HL-60/S4 treated with retinoic acid at 250 ng/mL for 4 days and 3 days (cell line): ENCODE data around the gene ACTN2.

Experiments used
- in situ Hi-C: fragments of 300-500 bp; cut with MboI; formaldehyde crosslinking; loops from 2 replicates; pipeline ENCODE4 v1.7.0; 2022; ENCODE audit warnings: low sequenced_read_pairs

ACTN2 gene

DNA sequence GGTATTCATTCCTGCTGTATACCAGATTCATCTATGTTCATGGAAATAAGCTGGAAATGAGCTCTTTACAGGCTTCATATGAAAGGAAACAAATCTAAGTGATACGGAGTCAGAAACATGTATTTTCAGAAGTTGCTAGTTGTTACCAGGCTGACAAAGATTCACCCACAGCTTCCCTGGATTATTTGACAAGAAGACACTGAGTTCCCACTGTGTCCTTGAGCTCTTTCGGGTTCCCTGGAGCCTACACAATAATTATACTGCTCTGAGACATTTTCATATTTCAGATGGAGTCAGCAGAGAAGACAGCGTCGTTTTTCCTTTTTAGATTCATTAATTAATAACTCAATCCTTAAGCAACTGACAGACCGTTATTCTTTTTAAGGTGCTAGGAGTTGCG is 79.5 kb downstream of the ACTN2 start:
- in situ Hi-C loops = no loop called here

DNA sequence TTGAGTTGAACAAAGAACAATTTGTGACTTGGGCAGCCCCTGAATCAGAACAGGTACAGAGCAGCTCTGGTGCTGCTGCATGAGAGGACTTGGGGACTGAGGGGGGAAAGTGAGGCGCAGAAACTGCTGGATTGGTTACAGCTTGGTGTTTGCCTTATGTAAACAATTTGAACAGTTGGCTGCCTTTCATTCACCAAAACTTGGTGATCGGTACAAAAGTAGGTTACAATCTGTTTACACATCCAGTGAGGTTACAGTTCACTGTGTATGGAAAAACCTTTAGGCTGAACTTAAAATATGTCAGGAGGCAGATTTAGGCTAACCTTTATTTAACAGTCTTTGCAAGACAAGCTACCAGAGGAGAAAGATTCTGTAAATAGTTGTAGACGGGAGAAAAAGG is 80.2 kb downstream of the ACTN2 start:
- in situ Hi-C loops = no loop called here

DNA sequence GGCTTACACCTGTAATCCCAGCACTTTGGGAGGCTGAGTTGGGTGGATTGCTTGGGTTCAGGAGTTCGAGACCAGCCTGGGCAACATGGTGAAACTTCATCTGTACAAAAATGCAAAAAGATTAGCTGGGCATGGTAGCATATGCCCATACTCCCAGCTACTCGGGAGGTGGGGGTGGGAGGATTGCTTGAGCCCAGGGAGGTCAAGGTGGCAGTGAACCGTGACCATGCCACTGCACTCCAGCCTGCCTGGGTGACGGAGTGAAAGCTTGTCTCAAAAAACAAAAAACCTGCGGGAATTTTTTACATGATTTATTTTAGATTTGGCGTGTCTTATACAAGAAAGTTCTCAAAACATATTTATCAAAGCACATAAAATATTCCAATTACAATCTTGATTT is 81.0 kb downstream of the ACTN2 start:
- in situ Hi-C loops = no loop called here

DNA sequence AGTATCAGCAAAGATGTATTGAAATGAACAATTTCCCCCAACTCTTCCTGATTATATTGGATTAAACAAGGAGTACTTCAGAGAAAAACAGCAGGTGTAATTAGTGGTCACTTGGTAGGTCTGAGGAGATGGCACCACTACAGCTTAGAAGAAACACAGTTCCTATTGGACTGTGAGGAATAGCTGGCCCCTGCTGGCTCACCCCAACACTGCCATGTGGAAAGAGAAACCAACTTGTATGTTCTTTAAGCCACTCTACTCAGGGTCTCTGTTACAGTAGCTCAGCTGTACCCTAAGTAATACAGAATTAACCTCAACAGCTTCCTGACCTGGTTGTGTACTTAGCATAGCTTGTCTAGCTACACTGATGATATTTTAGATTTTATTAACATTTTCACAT is 82.3 kb downstream of the ACTN2 start:
- in situ Hi-C loops = no loop called here

DNA sequence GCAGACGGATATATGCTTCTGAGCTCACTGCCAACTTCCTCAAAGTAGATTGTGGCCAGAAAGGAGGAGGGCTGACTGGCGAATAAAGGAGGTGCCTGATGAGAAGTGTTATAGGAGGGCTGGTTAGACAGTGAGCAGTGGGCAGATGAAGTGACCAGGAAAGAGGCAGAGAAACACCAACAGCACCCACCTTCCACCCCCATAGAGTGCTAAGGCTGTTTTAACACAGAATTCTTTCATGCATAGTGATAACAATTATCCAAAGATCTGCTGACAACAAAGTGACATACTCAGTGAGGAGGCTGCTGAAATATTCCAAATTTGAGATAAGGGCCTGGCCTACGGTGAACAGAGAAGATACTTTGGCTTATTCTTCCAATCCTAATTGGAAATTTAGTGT is 87.6 kb downstream of the ACTN2 start:
- in situ Hi-C loops = no loop called here

DNA sequence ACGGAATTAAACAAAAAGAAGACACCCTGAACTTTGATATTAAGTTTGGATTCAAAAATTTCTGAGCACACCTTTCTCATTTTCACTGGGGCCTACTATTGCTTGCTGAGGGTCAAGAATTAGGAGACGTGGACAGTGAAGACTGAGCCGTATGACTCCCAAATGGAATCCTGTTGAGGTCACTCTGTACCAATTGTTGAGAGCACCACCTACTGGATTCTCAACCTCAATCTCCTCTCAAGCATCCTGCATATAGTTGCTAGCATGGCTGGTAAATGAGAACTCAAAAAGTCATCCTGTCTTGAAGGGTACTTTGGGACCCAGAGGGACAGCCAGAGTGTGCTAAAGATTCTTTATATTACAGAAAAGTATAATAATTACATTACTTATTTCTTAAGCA is 88.6 kb downstream of the ACTN2 start:
- in situ Hi-C loops = no loop called here

DNA sequence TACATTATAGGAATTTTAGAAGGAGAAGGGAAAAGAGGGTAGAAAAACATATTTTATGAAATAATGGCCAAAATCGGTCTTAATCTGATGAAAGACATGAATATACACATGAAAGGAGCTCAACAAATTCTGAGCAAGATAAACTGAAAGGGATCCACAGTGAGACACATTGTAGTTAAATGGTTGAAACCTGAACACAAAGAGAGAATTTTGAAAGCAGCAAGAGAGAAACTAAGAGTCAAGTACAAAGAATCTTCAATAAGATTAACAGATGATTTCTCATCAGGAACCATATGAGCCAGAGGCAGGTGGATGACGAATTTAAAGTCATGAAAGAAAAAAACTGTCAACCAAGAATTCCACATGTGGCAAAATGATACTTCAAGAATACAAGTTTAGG is 93.0 kb downstream of the ACTN2 start:
- in situ Hi-C loops = no loop called here

DNA sequence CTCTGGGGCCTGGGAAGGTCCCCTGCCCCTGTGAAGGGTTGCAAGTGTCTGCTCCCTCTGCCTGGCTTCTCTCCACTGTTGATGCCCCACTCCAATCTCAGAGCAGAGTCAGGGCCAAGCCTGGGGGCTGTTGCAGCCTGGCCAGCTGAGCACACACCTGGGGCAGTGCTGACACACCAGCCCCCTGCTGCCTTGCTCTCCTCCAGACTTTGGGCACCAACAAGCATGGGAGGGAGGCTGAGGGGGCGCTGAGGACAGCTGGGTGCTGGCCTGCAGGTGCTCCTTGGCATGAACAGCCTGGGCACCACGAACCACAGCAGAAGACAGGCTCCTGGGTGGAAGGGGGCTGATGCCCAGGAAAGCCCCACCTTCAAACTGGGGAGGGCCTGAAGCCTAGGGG is 99.2 kb downstream of the ACTN2 start:
- in situ Hi-C loops = no loop called here

DNA sequence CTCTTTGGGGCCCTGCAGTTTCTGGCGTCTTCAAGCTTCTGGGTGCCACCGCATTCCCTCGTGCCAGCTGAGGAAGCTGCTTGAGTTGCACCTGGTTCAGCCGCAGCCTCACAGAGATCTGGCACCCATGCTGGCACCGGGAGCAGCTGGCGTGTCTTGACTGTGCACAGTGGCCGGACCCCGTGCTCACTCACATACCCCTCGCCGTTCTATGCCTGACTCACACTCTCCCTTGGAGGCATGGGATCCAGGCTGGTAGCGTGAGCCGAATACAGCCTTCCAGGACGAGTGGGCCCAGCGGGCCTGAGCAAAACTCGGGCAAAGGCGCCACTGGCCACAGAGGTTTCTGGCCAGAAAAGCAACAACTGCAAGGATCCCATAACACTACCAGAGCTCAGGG is 100.2 kb downstream of the ACTN2 start:
- in situ Hi-C loops = no loop called here

DNA sequence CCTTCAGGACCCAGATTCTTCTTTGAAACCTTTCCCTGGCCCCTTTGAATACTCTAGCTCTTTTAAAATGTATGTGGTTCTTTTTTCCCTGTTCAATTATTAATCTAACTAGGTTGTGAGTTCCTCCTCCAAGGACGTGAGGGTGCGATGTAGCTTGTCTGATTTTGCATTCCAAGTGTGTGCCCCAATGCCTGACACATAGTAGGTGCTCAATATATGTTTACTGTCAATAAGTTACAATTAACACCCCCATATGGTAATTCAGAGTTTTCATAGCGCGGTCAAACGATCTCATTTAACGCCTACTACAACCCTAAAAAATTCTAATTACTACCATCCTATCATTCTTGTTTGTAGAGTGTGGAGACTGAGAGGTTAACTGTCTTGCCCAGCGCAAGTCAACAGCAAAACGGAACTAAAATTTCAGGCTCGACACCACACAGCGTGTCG is 108.3 kb downstream of the ACTN2 start:
- in situ Hi-C loops = no loop called here

DNA sequence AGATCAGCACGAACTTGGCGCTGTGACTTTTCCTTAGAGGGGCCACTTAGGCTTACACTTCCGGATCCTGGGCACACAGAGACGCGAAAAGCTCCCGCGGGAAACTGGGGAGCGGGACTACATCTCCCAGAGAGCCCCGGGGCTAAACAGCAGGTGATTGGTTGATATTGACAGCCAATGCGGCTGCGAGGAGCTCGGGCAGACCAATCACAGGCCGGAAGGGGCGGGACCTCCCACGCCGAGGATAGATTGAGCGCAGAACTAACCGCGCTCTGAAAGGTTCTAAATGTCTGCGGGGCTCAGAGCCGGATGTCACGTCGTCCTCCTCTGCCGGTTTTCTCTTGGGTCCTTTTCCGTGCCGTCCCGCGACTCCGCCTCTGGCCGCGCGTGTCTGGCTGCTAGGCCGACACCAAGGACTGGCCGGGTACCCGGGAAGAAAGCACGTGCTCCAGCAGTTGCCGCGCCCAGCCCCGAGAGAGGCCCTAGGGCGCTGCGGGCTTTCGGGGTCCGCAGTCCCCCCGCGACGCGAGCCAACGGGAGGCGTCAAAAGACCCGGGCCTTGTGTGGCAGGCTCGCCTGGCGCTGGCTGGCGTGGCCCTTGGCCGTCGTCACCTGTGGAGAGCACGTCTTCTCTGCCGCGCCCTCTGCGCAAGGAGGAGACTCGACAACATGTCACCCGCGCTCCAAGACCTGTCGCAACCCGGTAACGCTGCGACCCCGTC is 108.9 kb downstream of the ACTN2 start, which contains the start of gene MTR:
TSS of gene MTR (plus strand) at position 258 of the 722 bp plus-strand sequence. CDS start at position 670, 412 bp downstream.
- in situ Hi-C loops = no loop called here

DNA sequence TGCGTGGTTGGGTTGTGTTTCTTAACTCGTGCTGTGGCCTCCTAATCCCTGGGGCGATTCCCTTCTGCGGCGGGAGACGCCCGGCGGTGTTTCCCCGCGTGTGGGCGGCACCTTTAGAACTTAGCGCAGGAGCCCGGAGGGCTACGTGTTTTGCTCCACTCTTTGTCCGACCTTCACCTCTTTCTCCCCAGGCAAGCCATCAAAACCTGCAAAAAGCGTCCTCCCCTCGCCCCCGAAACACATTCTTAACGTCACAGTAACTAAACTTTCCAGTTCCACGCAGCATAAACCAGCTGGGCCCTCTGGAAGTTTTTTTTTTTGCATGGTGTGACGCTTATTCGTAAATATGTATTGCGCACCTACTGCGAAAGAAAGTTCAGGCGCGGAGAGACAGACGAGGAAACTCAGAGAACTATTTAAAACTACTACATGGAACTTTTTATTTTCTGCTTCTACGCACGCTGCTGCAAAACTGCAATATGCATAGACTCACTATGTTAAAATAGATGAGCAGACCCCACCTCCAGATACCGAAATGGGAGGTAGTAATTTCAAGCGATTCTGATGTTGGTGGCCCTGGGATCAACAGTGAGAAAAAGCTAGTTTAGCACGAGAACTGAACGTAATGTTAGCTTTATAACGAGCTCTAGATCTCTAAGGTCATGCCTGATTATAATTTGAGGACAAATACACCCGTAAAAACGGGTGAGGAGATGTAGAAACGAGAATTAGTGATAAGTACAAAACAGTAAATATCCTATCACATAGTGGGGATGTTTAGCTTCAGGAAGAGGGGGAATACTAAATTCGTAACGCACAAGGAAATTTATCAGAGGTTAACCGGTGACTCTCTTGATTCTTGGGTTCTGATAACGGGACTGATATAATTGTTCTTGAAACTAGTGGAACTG is 109.7 kb downstream of the ACTN2 start:
- in situ Hi-C loops = no loop called here

DNA sequence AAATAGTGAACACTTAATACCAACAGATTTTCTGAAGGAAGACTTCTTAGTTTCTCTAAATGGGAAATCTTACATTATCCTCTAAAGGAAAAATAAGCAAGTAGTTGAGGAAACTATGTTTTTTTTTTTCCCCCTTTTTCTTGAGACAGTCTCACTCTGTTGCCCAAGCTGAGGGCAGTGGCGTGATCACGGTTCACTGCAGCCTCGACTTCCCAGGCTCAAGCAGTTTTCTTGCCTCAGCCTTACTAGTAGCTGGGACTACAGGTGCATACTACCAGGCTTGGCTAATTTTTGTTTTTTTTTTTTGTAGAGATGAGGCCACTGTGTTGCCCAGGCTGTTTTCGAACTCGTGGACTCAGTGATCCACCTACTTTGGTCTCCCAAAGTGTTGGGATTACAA is 112.7 kb downstream of the ACTN2 start:
- in situ Hi-C loops = no loop called here

DNA sequence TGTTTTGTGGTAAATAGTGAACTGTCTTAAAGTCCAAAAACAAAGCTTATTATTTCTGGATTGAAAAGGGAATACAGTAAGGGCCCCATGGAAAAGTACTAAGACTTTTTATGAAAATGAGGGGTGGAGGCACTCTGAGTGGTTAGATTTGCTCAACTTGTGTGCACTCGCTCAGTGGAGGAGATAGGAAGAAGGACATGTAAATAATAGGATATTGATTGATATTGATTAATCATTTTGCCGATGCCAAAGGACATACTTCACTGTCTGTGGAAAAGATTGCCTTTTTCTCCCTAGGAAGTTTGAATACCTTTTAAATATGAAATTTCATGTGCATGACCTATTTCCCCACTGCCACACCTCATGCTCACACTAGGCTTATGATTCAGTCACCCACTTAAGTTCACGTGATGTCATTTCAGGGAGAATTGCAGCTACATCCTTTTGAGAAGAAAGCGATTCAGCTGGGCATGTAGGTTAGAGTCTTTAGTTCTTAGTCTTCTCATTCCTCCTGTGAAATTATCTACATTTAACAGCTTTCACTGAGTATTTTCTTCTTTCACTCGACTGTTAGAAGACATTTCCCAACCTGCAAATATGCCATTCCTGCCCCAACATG is 113.8 kb downstream of the ACTN2 start:
- in situ Hi-C loops = no loop called here

DNA sequence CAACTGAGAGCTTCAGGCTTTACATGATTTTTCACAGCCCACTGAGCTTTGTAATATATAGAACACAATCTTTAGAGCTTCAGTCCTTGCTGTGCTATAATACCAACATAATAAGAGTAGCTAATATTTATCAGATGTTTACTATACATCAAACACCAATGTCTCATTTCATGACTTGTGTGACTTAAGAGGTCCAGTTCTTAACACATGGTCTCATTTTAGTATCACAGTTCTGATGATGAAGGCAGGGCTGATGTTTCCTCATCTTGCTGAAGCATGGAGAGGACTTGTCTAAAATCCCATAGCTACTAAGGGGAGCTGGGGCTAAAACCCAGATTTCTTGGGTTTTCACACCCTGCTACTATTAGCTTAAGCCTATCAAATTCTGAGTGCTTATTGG is 114.3 kb downstream of the ACTN2 start:
- in situ Hi-C loops = no loop called here

DNA sequence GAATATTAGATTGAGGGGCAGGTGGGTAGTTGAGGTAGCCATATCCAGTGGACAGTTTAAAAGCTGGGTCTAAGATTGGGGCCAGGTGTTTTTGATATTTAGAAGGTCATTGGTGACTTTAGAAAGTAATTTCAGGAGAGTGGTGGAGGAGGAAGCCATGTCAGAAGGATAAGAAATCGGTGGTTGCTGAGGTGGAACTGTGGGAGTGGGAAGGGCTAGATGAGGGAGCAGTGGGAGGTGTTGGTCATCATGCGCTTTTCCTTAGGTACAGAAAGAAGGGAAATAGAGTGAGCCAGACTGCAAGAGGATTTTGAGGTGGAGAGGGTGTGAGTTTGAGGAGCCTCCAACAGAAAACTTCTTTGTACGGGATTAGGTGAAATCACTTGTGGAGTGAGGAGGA is 116.0 kb downstream of the ACTN2 start:
- in situ Hi-C loops = no loop called here

DNA sequence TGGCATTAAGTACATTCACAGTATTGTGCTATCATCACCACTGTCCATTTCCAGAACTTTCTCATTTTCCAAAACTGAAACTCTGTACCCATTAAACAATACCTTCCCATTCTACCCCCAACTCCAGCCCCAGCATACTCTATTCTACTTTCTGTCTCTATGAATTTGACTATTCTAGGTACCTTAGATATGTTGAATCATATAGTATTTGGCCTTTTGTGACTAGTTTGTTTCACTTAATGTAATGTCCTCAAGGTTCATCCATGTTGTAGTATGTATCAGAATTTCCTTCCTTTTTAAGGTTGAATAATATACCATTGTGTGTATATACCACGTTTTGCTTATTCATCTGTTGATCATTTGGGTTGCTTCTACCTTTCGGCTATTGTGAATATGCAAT is 120.3 kb downstream of the ACTN2 start:
- in situ Hi-C loops = no loop called here

DNA sequence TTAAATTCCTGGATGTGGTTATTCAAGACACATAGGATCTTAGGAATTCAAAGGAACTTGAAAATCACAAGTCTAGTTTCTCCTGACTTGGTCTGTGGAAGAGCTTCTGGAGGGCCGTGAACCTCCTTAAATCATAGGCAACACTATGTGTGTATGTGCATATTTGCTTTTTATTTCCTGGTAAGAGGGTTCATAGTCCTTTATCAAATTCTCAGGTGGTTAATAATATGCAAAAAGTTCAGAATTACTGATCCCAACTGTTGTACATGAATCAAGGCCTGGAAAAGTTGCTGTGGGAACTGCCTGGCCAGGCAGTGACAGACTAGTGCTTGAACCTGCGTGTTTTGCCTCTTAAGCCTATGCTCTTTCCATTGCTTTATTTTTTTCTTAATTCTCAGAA is 121.7 kb downstream of the ACTN2 start:
- in situ Hi-C loops = no loop called here

DNA sequence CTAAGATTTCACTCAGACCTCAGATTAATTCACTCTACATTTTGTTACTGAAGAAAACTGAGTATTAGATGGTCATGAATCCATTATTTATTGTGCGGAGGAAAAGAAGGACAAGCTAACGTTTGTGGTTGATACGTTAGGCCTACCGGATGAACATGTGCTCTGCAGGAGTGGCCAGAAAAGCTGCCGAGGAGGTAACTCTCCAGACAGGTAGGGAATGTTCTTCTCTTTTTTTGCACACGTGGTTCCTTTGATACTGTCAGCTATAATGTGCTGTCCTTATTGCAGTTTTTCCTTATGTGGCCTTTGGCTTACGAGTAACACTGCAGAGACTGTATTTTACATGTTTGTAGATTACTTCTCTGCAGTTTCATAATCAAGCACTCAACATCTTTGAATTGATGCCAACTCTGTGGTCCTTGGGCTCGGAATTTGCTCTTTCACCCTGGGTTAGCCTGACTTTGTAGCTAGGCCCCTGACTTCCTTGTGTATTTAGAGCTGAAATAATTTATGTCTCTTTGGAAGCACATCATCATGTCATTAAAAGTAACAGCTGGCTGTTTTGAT is 122.3 kb downstream of the ACTN2 start:
- in situ Hi-C loops = no loop called here

DNA sequence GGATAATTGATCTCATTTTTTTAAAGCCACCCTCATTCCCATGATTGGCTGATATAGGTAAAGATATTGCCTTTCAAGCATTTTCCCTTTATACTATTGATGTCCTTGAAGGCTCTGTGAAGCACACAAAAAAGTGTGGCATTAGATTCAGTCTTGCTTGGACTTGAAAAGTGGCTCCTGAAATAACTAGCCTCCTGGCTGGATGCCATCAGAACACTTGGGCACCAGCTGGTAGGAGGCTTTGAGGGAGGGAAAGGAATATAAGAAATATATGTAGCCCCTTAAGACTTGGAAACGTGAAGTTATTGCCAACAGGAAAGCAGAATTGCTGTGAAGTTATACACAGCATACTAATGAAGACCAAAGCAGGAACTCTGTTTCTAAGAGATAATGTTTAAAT is 122.8 kb downstream of the ACTN2 start:
- in situ Hi-C loops = no loop called here

DNA sequence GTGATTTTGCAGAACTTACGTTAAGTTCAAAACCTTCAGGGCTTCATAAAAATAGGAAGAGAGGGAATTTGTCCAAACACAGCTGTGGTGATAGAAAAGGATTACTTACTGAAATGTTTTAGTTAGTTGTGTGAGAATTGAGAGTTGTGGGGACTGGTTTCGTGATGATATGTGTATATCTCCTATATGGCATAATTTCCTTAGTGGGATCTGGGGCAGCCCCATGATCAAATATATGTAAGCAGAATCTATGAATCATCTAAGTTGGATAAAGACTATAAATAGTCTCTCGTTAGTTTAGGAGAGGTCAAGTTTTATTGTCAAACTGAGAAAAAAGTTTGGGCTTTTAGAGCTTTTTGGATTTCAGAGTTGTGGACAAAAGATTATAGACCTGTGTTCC is 123.7 kb downstream of the ACTN2 start:
- in situ Hi-C loops = no loop called here
